ENCODE results near the gene TSPAN33.

The TSPAN33 gene

DNA sequence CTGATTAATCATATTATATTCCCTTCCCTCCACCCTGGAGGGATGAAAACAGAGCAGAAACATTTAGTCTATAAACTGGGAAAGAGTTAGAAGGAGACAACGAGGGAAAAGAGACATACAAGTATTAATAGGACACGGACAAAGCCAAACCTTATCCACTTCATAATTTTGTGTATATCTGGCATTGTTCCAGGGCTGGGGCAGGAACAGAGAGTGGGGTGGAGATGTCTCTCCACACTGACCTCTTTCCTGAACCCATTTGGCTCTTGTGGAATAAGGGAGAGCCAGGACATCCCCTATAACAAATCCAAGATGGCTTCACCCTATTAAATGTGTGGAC is 43.7 kb upstream of the TSPAN33 start:
- Histone ChIP-seq H3K27me3 (ENCODE audit: insufficient read depth, low read length) (no peaks in the 10 kb centered on the region), H3K27ac (ENCODE audit: low read depth, low read length, poor library complexity, severe bottlenecking) (no peak overlapping the region)
- no peak for TF ChIP-seq EZH2 (IDR thresholded peaks at IDR 0.05; ENCODE audit: borderline replicate concordance, low read length)
- TF ChIP-seq, protein P1, sequence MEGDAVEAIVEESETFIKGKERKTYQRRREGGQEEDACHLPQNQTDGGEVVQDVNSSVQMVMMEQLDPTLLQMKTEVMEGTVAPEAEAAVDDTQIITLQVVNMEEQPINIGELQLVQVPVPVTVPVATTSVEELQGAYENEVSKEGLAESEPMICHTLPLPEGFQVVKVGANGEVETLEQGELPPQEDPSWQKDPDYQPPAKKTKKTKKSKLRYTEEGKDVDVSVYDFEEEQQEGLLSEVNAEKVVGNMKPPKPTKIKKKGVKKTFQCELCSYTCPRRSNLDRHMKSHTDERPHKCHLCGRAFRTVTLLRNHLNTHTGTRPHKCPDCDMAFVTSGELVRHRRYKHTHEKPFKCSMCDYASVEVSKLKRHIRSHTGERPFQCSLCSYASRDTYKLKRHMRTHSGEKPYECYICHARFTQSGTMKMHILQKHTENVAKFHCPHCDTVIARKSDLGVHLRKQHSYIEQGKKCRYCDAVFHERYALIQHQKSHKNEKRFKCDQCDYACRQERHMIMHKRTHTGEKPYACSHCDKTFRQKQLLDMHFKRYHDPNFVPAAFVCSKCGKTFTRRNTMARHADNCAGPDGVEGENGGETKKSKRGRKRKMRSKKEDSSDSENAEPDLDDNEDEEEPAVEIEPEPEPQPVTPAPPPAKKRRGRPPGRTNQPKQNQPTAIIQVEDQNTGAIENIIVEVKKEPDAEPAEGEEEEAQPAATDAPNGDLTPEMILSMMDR (IDR thresholded peaks at IDR 0.05; ENCODE audit: low read length) = no peak

DNA sequence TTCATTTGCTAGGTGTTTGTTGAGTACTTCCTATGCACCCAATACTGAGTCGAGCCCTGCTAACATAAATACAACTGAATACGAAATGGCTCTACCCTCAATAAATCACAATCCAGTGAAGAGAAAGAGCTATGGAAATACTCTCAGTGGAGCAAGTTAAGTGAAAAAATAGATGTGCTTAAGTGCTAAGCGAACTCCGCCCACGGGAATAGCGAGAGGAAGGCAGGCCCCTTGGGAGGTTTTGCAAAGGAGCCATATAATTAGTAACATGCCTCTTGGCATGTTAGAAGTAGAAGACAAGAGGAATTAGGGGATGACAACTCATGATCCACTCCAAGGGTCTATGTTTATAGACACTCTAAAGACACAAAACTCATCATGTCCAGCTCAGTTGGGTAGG is 42.8 kb upstream of the TSPAN33 start:
- H3K9me2 ChIP-seq (ENCODE audit: low read depth, low read length) = no peaks in the 10 kb centered on the region
- H3K27ac ChIP-seq (ENCODE audit: low read depth, low read length, poor library complexity, severe bottlenecking) = no peak overlapping the region
- H3K79me2 ChIP-seq (ENCODE audit: insufficient read depth, low read length) = no peaks in the 10 kb centered on the region
- TF ChIP-seq, protein P1 (IDR thresholded peaks at IDR 0.05; ENCODE audit: low read length) = no peak
- TF ChIP-seq EZH2 (IDR thresholded peaks at IDR 0.05; ENCODE audit: borderline replicate concordance, low read length) = no peak
- no peaks in the 10 kb centered on the region for H3K27me3 ChIP-seq (ENCODE audit: insufficient read depth, low read length)
- no peak overlapping the region for H2AFZ ChIP-seq (ENCODE audit: low read length)
- no peak overlapping the region for H3K9ac ChIP-seq (ENCODE audit: low read length)
- H4K20me1 ChIP-seq (ENCODE audit: insufficient read depth, low read length) = no peaks in the 10 kb centered on the region
- peaks cover 4% of the 10 kb centered on the region for H3K4me1 ChIP-seq (ENCODE audit: insufficient read depth, low read length, severe bottlenecking)
- H3K9me3 ChIP-seq (ENCODE audit: low read length) = no peaks in the 10 kb centered on the region
- no peak overlapping the region for H3K4me3 ChIP-seq (ENCODE audit: low read depth, low read length, poor library complexity, severe bottlenecking)
- no peaks in the 10 kb centered on the region for H3K36me3 ChIP-seq (ENCODE audit: insufficient read depth, low read length)
- H3K4me2 ChIP-seq (ENCODE audit: low read length) = no peak overlapping the region
- H3F3A ChIP-seq (ENCODE audit: insufficient read depth, low read length) = no peaks in the 10 kb centered on the region

More for the DNA sequence above, 43.7 kb upstream of the TSPAN33 start:
- Histone ChIP-seq H3K9me2 (ENCODE audit: low read depth, low read length) (no peaks in the 10 kb centered on the region), H3K36me3 (ENCODE audit: insufficient read depth, low read length) (no peaks in the 10 kb centered on the region), H3K4me3 (ENCODE audit: low read depth, low read length, poor library complexity, severe bottlenecking) (no peak overlapping the region), H3K4me1 (ENCODE audit: insufficient read depth, low read length, severe bottlenecking) (peaks cover 4% of the 10 kb centered on the region), H3K4me2 (ENCODE audit: low read length) (no peak overlapping the region), H3K9ac (ENCODE audit: low read length) (no peak overlapping the region), H3F3A (ENCODE audit: insufficient read depth, low read length) (no peaks in the 10 kb centered on the region), H3K79me2 (ENCODE audit: insufficient read depth, low read length) (no peaks in the 10 kb centered on the region), H4K20me1 (ENCODE audit: insufficient read depth, low read length) (no peaks in the 10 kb centered on the region), H2AFZ (ENCODE audit: low read length) (no peak overlapping the region), H3K9me3 (ENCODE audit: low read length) (no peaks in the 10 kb centered on the region)

DNA sequence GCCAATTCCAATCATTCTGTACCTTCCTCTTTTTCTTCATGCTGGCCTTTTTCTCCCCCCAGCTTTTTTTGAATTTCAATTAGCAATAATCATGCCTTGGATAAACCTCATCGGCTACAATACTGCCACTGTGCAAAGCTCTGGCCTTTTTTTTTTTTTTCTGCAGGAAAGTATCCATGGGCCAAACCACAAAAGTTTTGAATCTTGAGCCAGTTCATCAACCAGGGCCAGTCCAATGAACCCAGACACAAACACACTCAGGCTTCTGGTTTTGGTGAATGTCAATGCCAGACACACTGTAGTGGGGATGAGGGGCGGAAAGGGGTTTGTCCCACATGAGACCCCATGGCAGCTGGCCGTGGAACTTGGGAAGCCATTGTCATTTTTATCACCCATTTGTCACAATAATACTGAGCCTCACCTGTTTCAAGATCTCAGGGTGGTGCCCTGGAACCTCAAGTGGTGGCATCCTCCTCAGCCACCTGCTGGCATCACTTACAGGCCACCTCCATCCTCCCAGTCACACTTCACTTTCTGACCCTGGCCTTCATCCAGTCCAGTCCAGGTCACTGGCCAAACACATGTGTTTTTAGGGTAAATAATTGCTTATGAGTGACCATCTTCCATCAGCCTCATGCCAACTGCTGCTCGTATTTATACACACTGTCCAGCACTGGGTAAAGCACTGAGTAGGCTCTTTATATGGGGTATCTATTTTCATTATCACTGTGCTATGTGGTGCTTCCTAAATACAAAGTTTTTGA is 40.8 kb upstream of the TSPAN33 start:
- H4K20me1 ChIP-seq (ENCODE audit: insufficient read depth, low read length) = no peaks in the 10 kb centered on the region
- no peaks in the 10 kb centered on the region for H3K79me2 ChIP-seq (ENCODE audit: insufficient read depth, low read length)
- no peak overlapping the region for H2AFZ ChIP-seq (ENCODE audit: low read length)
- H3K27me3 ChIP-seq (ENCODE audit: insufficient read depth, low read length) = no peaks in the 10 kb centered on the region
- no peak overlapping the region for H3K9ac ChIP-seq (ENCODE audit: low read length)
- no peaks in the 10 kb centered on the region for H3K9me3 ChIP-seq (ENCODE audit: low read length)
- H3K4me1 ChIP-seq (ENCODE audit: insufficient read depth, low read length, severe bottlenecking) = no peaks in the 10 kb centered on the region
- H3K9me2 ChIP-seq (ENCODE audit: low read depth, low read length) = no peaks in the 10 kb centered on the region
- no peak for TF ChIP-seq EZH2 (IDR thresholded peaks at IDR 0.05; ENCODE audit: borderline replicate concordance, low read length)
- TF ChIP-seq, protein P1 (IDR thresholded peaks at IDR 0.05; ENCODE audit: low read length) = no peak
- H3K4me2 ChIP-seq (ENCODE audit: low read length) = no peak overlapping the region
- no peak overlapping the region for H3K27ac ChIP-seq (ENCODE audit: low read depth, low read length, poor library complexity, severe bottlenecking)
- H3K36me3 ChIP-seq (ENCODE audit: insufficient read depth, low read length) = no peaks in the 10 kb centered on the region
- H3F3A ChIP-seq (ENCODE audit: insufficient read depth, low read length) = no peaks in the 10 kb centered on the region
- no peak overlapping the region for H3K4me3 ChIP-seq (ENCODE audit: low read depth, low read length, poor library complexity, severe bottlenecking)
